GM20000 (cell line): ENCODE data around the gene CTNND2.
A peak's percentile ranks its signal among the peaks of the same experiment; 100 is the strongest.

ENCODE experiments used
- DNase-seq: peaks from one replicate; pipeline ENCODE4 v3.0.0; 2012; ENCODE audit warnings: low spot score
- CTCF ChIP-seq: IDR thresholded peaks from 2 replicates; pipeline ENCODE4 v1.5.1; 2012; ENCODE audit warnings: mild to moderate bottlenecking, control low read depth; ENCODE audit errors: extremely low read depth, missing control alignments

The CTNND2 gene

DNA sequence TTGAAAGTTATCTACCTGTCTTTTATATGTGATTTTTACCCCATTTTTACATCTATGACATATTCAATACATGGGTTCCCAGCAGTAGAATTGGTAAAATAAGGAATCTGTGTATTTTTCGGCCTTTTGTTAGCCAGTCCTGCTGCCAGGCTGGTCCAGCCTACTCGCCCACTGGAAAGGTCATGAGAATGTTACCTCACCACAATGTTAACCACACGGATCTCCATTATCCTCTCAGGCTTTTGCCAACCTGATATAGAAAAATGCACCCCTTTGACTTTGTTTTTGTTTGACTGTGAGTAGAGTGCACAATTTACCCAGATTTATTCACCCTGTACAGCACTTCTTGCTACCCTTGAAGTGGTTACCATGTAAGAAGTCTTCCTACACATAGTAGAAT is 167.2 kb downstream of the CTNND2 start:
- TF ChIP-seq CTCF = no peak
- DNase-seq = no peak

DNA sequence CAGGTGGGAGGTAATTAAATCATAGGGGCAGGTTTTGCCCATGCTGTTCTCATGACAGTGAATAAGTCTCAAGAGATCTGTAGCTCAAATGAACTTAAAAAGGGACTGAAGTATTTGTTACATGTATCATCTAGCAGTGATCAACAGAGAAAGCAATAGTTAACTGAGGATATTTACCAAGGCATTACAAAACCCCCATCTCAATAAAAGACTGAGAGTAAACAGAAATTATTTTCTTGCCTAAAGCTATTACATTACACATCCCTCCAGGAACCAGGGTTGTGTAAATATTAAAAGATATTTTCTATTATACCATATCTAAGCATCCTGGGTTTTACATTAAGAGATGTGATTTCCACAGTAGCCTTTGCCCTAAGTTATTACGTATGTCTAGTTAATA is 169.9 kb downstream of the CTNND2 start:
- no peak for DNase-seq
- no peak for TF ChIP-seq CTCF

GRCh38 chr5:11733840-11734192 is 170.4 kb downstream of the CTNND2 start:
- DNase-seq = no peak
- TF ChIP-seq CTCF = no peak

- no peak for TF ChIP-seq CTCF
- DNase-seq = no peak
Observed at GRCh38 chr5:11733185-11733839, 170.9 kb downstream of the CTNND2 start.

DNA sequence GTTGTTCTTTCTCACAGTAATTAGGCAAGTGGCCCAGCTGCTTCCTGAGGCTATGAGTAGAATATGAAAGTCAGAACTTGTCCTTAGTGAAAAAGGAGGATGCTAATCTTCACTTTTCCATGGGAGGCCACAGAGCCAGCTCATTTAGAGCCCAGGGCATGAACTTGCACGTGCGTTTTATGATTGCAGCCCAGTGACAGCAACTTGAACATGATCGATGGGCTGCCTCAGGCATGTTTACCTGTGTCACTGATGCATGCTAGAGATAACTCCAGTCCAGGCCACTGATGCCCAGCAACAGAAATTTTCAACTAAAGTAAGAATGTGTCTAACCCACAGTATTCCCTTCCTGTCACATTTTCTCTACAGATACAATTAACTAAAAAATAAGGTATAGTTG is 179.3 kb downstream of the CTNND2 start:
- no peak for DNase-seq
- TF ChIP-seq CTCF = no peak

GRCh38 chr5:11719888-11720481 is 184.3 kb downstream of the CTNND2 start:
- TF ChIP-seq CTCF = no peak
- DNase-seq = peak; percentile 4

DNA sequence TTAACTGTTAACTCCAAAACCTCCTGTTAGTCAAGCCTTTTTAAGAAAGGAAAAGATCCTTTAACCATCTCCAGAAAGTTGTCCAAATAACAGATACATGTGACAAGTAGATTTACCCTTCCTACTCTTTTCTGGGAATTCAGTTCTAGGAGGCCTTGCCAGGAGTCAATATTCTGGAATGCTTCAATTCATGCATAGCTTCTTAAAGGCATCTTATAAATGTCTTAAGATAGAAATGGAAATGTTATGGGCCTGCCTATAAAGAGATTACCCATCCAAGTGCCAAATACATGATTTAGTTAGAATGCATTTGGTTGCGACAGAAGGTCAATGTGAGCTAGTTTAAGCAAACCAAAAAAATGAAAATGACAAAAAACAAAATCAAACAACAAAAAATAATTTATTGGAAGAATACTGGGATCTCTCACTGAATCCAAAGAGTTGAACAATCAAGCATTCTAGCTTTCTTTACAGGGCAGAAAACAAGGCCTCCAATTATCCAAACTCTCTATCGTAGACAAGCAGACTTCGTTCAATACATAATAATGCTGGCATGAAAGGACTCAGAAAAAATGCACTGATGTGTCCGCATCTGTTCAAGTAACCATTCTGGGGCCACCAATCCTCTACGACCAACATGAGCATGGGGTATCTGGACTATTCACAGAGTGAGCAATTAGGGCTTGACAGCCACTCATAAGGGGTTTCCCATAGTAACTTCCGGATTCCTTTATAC is 188.6 kb downstream of the CTNND2 start:
- no peak for TF ChIP-seq CTCF
- no peak for DNase-seq
